HL-60 (cell line): ENCODE measurements around the gene SEC23IP.

Experiments
- GABPA ChIP-seq: IDR thresholded peaks from 2 replicates; pipeline ENCODE4 v1.6.1; 2012; ENCODE audit warnings: low read depth
- POLR2AphosphoS5 ChIP-seq: IDR thresholded peaks from 2 replicates; pipeline ENCODE4 v1.6.1; 2012; ENCODE audit warnings: low read depth
- TF ChIP-seq, protein P1 (sequence below): IDR thresholded peaks from one replicate; pipeline ENCODE4 v1.5.1; 2011; ENCODE audit warnings: low read length, control low read depth, inconsistent platforms; ENCODE audit not compliant: insufficient read depth
- TF ChIP-seq, protein P2 (sequence below): IDR thresholded peaks from 2 replicates; pipeline ENCODE4 v1.6.1; 2012; ENCODE audit warnings: low read depth; ENCODE audit not compliant: insufficient replicate concordance

DNA sequence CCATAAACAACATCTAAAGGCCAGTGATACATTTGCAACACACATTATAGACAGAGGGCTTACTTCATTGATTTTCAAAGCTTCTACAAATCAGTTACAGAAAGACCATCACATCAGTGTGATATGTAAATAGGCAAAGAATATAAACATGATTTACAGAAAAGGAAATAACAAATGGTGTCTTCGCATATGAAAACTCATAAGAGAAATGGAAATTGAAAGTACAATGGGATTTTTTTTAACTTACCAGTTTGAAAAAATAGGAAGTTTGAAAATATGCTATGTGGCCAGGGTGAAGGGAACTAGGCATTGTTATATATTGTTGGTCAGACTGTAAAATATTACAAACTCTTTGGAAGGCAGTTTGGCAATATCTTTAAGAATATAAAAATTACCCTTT is 27.3 kb downstream of the SEC23IP start:
- TF ChIP-seq, protein P1, sequence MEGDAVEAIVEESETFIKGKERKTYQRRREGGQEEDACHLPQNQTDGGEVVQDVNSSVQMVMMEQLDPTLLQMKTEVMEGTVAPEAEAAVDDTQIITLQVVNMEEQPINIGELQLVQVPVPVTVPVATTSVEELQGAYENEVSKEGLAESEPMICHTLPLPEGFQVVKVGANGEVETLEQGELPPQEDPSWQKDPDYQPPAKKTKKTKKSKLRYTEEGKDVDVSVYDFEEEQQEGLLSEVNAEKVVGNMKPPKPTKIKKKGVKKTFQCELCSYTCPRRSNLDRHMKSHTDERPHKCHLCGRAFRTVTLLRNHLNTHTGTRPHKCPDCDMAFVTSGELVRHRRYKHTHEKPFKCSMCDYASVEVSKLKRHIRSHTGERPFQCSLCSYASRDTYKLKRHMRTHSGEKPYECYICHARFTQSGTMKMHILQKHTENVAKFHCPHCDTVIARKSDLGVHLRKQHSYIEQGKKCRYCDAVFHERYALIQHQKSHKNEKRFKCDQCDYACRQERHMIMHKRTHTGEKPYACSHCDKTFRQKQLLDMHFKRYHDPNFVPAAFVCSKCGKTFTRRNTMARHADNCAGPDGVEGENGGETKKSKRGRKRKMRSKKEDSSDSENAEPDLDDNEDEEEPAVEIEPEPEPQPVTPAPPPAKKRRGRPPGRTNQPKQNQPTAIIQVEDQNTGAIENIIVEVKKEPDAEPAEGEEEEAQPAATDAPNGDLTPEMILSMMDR: no peak
- TF ChIP-seq POLR2AphosphoS5 (no peak), GABPA (no peak)
- TF ChIP-seq, protein P2, sequence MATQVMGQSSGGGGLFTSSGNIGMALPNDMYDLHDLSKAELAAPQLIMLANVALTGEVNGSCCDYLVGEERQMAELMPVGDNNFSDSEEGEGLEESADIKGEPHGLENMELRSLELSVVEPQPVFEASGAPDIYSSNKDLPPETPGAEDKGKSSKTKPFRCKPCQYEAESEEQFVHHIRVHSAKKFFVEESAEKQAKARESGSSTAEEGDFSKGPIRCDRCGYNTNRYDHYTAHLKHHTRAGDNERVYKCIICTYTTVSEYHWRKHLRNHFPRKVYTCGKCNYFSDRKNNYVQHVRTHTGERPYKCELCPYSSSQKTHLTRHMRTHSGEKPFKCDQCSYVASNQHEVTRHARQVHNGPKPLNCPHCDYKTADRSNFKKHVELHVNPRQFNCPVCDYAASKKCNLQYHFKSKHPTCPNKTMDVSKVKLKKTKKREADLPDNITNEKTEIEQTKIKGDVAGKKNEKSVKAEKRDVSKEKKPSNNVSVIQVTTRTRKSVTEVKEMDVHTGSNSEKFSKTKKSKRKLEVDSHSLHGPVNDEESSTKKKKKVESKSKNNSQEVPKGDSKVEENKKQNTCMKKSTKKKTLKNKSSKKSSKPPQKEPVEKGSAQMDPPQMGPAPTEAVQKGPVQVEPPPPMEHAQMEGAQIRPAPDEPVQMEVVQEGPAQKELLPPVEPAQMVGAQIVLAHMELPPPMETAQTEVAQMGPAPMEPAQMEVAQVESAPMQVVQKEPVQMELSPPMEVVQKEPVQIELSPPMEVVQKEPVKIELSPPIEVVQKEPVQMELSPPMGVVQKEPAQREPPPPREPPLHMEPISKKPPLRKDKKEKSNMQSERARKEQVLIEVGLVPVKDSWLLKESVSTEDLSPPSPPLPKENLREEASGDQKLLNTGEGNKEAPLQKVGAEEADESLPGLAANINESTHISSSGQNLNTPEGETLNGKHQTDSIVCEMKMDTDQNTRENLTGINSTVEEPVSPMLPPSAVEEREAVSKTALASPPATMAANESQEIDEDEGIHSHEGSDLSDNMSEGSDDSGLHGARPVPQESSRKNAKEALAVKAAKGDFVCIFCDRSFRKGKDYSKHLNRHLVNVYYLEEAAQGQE: no peak
